H9 (cell line): ENCODE data around the gene PLEKHM3. TPM values are rescaled to one million over a fixed set of nuclear protein-coding genes. Genes with fewer than 3 reads are reported as not detected.

Experiments used
- DNase-seq: peaks from one replicate; pipeline ENCODE4 v3.0.0-alpha.2; 2017
- H2AFZ ChIP-seq: one replicate; pipeline ENCODE4 v1.6.1; 2013; ENCODE audit warnings: mild to moderate bottlenecking, low read length, control low read depth, moderate library complexity
- H2AK5ac ChIP-seq: 2 replicates; pipeline ENCODE4 v1.6.1; 2013; ENCODE audit warnings: low read length, control low read depth, mixed read lengths; ENCODE audit not compliant: insufficient read length
- H2BK120ac ChIP-seq: one replicate; pipeline ENCODE4 v1.6.1; 2013; ENCODE audit warnings: low read depth, mild to moderate bottlenecking, low read length, control low read depth, inconsistent platforms; ENCODE audit not compliant: poor library complexity, severe bottlenecking
- H2BK12ac ChIP-seq: 2 replicates; pipeline ENCODE4 v1.6.1; 2013; ENCODE audit warnings: low read length, control low read depth, mixed read lengths, low read depth; ENCODE audit not compliant: insufficient read length
- H2BK15ac ChIP-seq: 2 replicates; pipeline ENCODE4 v1.6.1; 2013; ENCODE audit warnings: low read depth, low read length, control low read depth
- H2BK20ac ChIP-seq: one replicate; pipeline ENCODE4 v1.6.1; 2013; ENCODE audit warnings: low read depth, mild to moderate bottlenecking, low read length, control low read depth, inconsistent platforms; ENCODE audit not compliant: poor library complexity, severe bottlenecking
- H2BK5ac ChIP-seq: 2 replicates; pipeline ENCODE4 v1.6.1; 2013; ENCODE audit warnings: low read length, control low read depth, mixed read lengths; ENCODE audit not compliant: insufficient read length
- H3K14ac ChIP-seq: 2 replicates; pipeline ENCODE4 v1.6.1; 2013; ENCODE audit warnings: low read length, control low read depth; ENCODE audit not compliant: insufficient read depth
- H3K18ac ChIP-seq: 2 replicates; pipeline ENCODE4 v1.6.1; 2013; ENCODE audit warnings: low read depth, mild to moderate bottlenecking, mixed read lengths, low read length, control low read depth; ENCODE audit not compliant: insufficient read length
- H3K23ac ChIP-seq: 2 replicates; pipeline ENCODE4 v1.6.1; 2013; ENCODE audit warnings: low read length, control low read depth, mixed read lengths, low read depth; ENCODE audit not compliant: insufficient read length
- H3K23me2 ChIP-seq: 2 replicates; pipeline ENCODE4 v1.6.1; 2013; ENCODE audit warnings: low read depth, mild to moderate bottlenecking, mixed read lengths, low read length, control low read depth; ENCODE audit not compliant: insufficient read length, poor library complexity, severe bottlenecking
- H3K27ac ChIP-seq: 2 replicates; pipeline ENCODE4 v1.5.1; 2013; ENCODE audit warnings: low read length, control low read depth, mixed read lengths, low read depth; ENCODE audit not compliant: insufficient read length
- H3K27me3 ChIP-seq: 2 replicates; pipeline ENCODE4 v1.6.1; 2013; ENCODE audit warnings: low read length, control low read depth, inconsistent platforms; ENCODE audit not compliant: insufficient read depth
- H3K4ac ChIP-seq: 2 replicates; pipeline ENCODE4 v1.6.1; 2013; ENCODE audit warnings: low read depth, mild to moderate bottlenecking, control low read depth, inconsistent platforms, low read length, moderate library complexity
- H3K4me1 ChIP-seq: 2 replicates; pipeline ENCODE4 v1.6.1; 2013; ENCODE audit warnings: low read length, control low read depth, inconsistent platforms; ENCODE audit not compliant: insufficient read depth
- H3K4me2 ChIP-seq: 2 replicates; pipeline ENCODE4 v1.6.1; 2013; ENCODE audit warnings: low read length, control low read depth, mixed read lengths; ENCODE audit not compliant: insufficient read length, insufficient read depth
- H3K56ac ChIP-seq: 2 replicates; pipeline ENCODE4 v1.6.1; 2013; ENCODE audit warnings: low read depth, mild to moderate bottlenecking, mixed read lengths, low read length, control low read depth; ENCODE audit not compliant: insufficient read length
- H3K79me1 ChIP-seq: 2 replicates; pipeline ENCODE4 v1.6.1; 2013; ENCODE audit warnings: low read depth, mild to moderate bottlenecking, moderate library complexity, low read length, control low read depth, inconsistent platforms; ENCODE audit not compliant: insufficient read depth, poor library complexity, severe bottlenecking
- H3K79me2 ChIP-seq: 2 replicates; pipeline ENCODE4 v1.6.1; 2013; ENCODE audit warnings: low read length, control low read depth, inconsistent platforms; ENCODE audit not compliant: insufficient read depth
- H3K9ac ChIP-seq: 2 replicates; pipeline ENCODE4 v1.6.1; 2013; ENCODE audit warnings: low read length, control low read depth, mixed read lengths; ENCODE audit not compliant: insufficient read length; ENCODE audit errors: extremely low read depth
- H3K9me3 ChIP-seq: one replicate; pipeline ENCODE4 v1.6.1; 2013; ENCODE audit warnings: low read depth, low read length, inconsistent platforms; ENCODE audit not compliant: control insufficient read depth
- H3T11ph ChIP-seq: one replicate; pipeline ENCODE4 v1.6.1; 2013; ENCODE audit warnings: mild to moderate bottlenecking, low read length, control low read depth, inconsistent platforms
- H4K20me1 ChIP-seq: one replicate; pipeline ENCODE4 v1.6.1; 2013; ENCODE audit not compliant: control insufficient read depth, insufficient read length, insufficient read depth
- H4K5ac ChIP-seq: 2 replicates; pipeline ENCODE4 v1.6.1; 2013; ENCODE audit warnings: low read depth, mild to moderate bottlenecking, mixed read lengths, low read length, control low read depth; ENCODE audit not compliant: insufficient read length
- H4K8ac ChIP-seq: replicated peaks from 2 replicates; pipeline ENCODE4 v1.6.1; 2013; ENCODE audit warnings: low read length, control low read depth, mixed read lengths, low read depth; ENCODE audit not compliant: insufficient read length
- H4K91ac ChIP-seq: 2 replicates; pipeline ENCODE4 v1.6.1; 2013; ENCODE audit warnings: low read depth, mild to moderate bottlenecking, moderate library complexity, mixed read lengths, low read length, control low read depth; ENCODE audit not compliant: insufficient read length
- H3K27ac Mint-ChIP-seq, 3 experiments: 2 replicates in 2 of 3; 3 replicates in 1 of 3; pipeline ENCODE4 v1.8.0; 2020 to 2021; ENCODE audit warnings: mixed read lengths in 3 of 3, mild to moderate bottlenecking in 1 of 3, moderate library complexity in 1 of 3
- H3K27me3 Mint-ChIP-seq: 2 replicates; pipeline ENCODE4 v1.8.0; 2021; ENCODE audit warnings: low read depth, mild to moderate bottlenecking, moderate library complexity, mixed read lengths
- H3K36me3 Mint-ChIP-seq, 3 experiments: 2 replicates in 2 of 3; 3 replicates in 1 of 3; pipeline ENCODE4 v1.8.0; 2020 to 2021; ENCODE audit warnings: low read depth in 3 of 3, mixed read lengths in 3 of 3; ENCODE audit not compliant: insufficient read depth in 1 of 3
- H3K4me1 Mint-ChIP-seq, 2 experiments: 2 replicates each; pipeline ENCODE4 v1.8.0; 2020; ENCODE audit warnings: mixed read lengths in 2 of 2
- H3K4me3 Mint-ChIP-seq, 2 experiments: 2 replicates in 1 of 2; 3 replicates in 1 of 2; pipeline ENCODE4 v1.8.0; 2020 to 2021; ENCODE audit warnings: mild to moderate bottlenecking in 2 of 2, mixed read lengths in 2 of 2, moderate library complexity in 1 of 2
- H3K9me3 Mint-ChIP-seq, 2 experiments: 2 replicates in 1 of 2; 3 replicates in 1 of 2; pipeline ENCODE4 v1.8.0; 2020; ENCODE audit warnings: mild to moderate bottlenecking in 2 of 2, mixed read lengths in 2 of 2, moderate library complexity in 1 of 2
- CTCF ChIP-seq: fragments of 200-600 bp; sonication (generic); conservative IDR thresholded peaks from 3 replicates; pipeline ENCODE4 v1.8.0; 2021; ENCODE audit warnings: antibody characterized with exemption, mild to moderate bottlenecking
- WGBS: extraction: QIAGEN DNeasy Blood & Tissue Kit; methylation state at CpG from one replicate; pipeline ENCODE4 v1.1.7; 2013; ENCODE audit warnings: missing lambda C conversion rate, low lambda C conversion rate, mixed read lengths; ENCODE audit not compliant: insufficient read length; ENCODE audit errors: extremely low coverage; 5-methylcytosine and 5-hydroxymethylcytosine counted together
- total RNA-seq: library from RNA; stranded (reverse); gene quantifications from 2 replicates; pipeline ENCODE4 v1.2.1, GENCODE V29; 2021

Gene PLEKHM3
- total RNA-seq, 1 experiment from 2014 or later, result 7.5 TPM

DNA sequence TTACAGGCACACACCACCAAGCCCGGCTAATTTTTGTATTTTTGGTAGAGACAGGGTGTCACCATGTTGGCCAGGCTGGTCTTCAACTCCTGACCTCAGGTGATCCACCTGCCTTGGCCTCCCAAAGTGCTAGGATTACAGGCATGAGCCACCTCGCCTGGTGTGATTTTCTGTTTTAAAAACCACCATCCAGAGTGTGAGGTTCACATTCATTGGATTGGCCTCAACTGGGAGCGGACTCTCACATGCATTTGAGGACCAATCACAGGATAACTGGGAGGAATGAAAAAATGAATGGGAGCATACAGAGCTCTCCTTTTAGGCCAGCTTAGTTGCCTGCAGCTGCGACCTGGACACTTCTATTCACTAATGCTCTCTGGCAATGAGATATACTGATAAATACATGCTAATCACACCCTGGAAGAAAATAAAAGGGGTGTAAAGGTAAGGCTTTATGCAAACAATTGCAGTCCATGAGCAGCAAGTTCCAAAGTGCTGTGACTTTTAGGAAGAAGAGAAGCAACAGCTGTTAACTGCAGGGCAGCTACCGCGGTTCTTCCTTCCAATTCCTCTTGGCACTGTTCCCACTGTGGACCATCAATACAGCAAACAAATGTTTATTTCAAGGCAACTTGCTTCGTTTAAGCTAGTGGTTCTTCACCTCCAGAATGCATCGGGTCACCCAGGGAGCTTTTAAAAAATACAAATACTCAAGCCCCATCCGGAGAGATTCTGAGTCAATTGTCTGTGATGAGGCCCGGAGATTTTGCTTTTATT lies 206.1 kb downstream of the PLEKHM3 start:
- H3K4me1 Mint-ChIP-seq, result peaks cover 9 to 13% of the 10 kb centered on the region in 2 experiments
- peaks cover 0 to 2% of the 10 kb centered on the region in 2 experiments; a peak in 1 of 5 replicates for H3K9me3 Mint-ChIP-seq
- Histone ChIP-seq H3K23ac (no peak overlapping the region), H3K9ac (no peak overlapping the region), H2BK12ac (no peak overlapping the region), H3T11ph (no peak overlapping the region), H3K56ac (no peak overlapping the region), H4K91ac (no peak overlapping the region), H3K4me2 (no peak overlapping the region), H3K14ac (no peak overlapping the region), H3K4me1 (no peaks in the 10 kb centered on the region; the same call in 1 of the 2 replicates), H2BK15ac (no peak overlapping the region), H2BK5ac (no peak overlapping the region), H4K8ac (no peak overlapping the region), H3K18ac (no peak overlapping the region), H3K9me3 (no peaks in the 10 kb centered on the region), H3K79me1 (no peaks in the 10 kb centered on the region), H4K5ac (no peak overlapping the region), H2AFZ (no peak overlapping the region), H3K4ac (no peak overlapping the region), H3K27ac (no peak overlapping the region), H4K20me1 (no peaks in the 10 kb centered on the region), H3K27me3 (no peaks in the 10 kb centered on the region), H2AK5ac (no peak overlapping the region), H2BK20ac (no peak overlapping the region), H3K23me2 (no peaks in the 10 kb centered on the region), H2BK120ac (no peak overlapping the region), H3K79me2 (no peaks in the 10 kb centered on the region)
- H3K4me3 Mint-ChIP-seq, result no peak overlapping the region
- peak overlapping the region in 1 of 3 experiments; percentile 68; a peak in 2 of 7 replicates for H3K27ac Mint-ChIP-seq
- H3K27me3 Mint-ChIP-seq, result no peaks in the 10 kb centered on the region
- H3K36me3 Mint-ChIP-seq, result no peaks in the 10 kb centered on the region
- WGBS, result no CpG with 5 or more reads among the region's 10 CpGs
- TF ChIP-seq CTCF, result no peak
- DNase-seq, result no peak
